Esophagus (tissue), 2 donors: ENCODE results near the gene PUS1. TPM values are rescaled to one million over a fixed set of nuclear protein-coding genes. Genes with fewer than 3 reads are reported as not detected.
"Not testable (repeated sequence)": the region's sequence is repeated elsewhere in the genome, so short reads cannot be mapped to it uniquely, and the experiment has no call there.

Source experiments
- H3K27ac ChIP-seq, 2 donors: one replicate each; pipeline ENCODE4 v1.5.1; 2013; ENCODE audit warnings: low read depth in 2 of 2, mild to moderate bottlenecking in 2 of 2, inconsistent platforms in 1 of 2, low read length in 1 of 2, moderate library complexity in 1 of 2
- H3K27me3 ChIP-seq, 2 donors: one replicate each; pipeline ENCODE4 v1.6.1; 2013; ENCODE audit warnings: low read length in 2 of 2, control low read depth in 1 of 2, mild to moderate bottlenecking in 1 of 2; ENCODE audit not compliant: insufficient read depth in 2 of 2, control insufficient read depth in 1 of 2
- H3K36me3 ChIP-seq, 2 donors: one replicate each; pipeline ENCODE4 v1.6.1; 2013; ENCODE audit warnings: low read length in 1 of 2; ENCODE audit not compliant: control insufficient read depth in 2 of 2, insufficient read depth in 2 of 2
- H3K4me1 ChIP-seq, 2 donors: one replicate each; pipeline ENCODE4 v1.6.1; 2013; ENCODE audit warnings: low read length in 1 of 2; ENCODE audit not compliant: control insufficient read depth in 2 of 2, insufficient read depth in 2 of 2
- H3K4me3 ChIP-seq, 2 donors: one replicate each; pipeline ENCODE4 v1.5.1; 2013; ENCODE audit warnings: low read length in 2 of 2, mild to moderate bottlenecking in 2 of 2, low read depth in 1 of 2, moderate library complexity in 1 of 2
- H3K9me3 ChIP-seq, 2 donors: one replicate each; pipeline ENCODE4 v1.6.1; 2013; ENCODE audit warnings: mild to moderate bottlenecking in 2 of 2, low read depth in 1 of 2, low read length in 1 of 2, moderate library complexity in 1 of 2; ENCODE audit not compliant: control insufficient read depth in 2 of 2, insufficient read depth in 1 of 2
- WGBS, 2 donors: extraction: QIAGEN DNeasy Blood & Tissue Kit; methylation state at CpG; one replicate each; pipeline ENCODE4 v1.1.7; 2013; 5-methylcytosine and 5-hydroxymethylcytosine counted together
- polyA plus RNA-seq, 2 donors: library from polyadenylated mRNA; stranded (reverse); fragments of 200-250 nt; gene quantifications; one replicate each; pipeline ENCODE4 v1.2.3, GENCODE V29; 2013
- donor health status: healthy with polysubstance abuse.
- donor health status: Bipolar disorder and iron deficiency.

The PUS1 gene
- polyA plus RNA-seq, 2 donors, result 27.5 to 28.7 TPM

- peaks cover 12 to 43% of the 10 kb centered on the region in 2 donors for H3K36me3 ChIP-seq
- WGBS, 2 donors, result 87 to 90% methylated on average over 11 of the region's 11 CpGs
- not testable (repeated sequence) for H3K27ac ChIP-seq, H3K27me3 ChIP-seq, H3K4me1 ChIP-seq, H3K9me3 ChIP-seq, H3K4me3 ChIP-seq
These were observed 56.4 kb downstream of the PUS1 start for GRCh38 chr12:131985510-131985875.

- Histone ChIP-seq H3K4me3 (no peak overlapping the region), H3K4me1 (no peaks in the 10 kb centered on the region), H3K9me3 (no peaks in the 10 kb centered on the region), H3K36me3 (peaks cover 17 to 49% of the 10 kb centered on the region in 2 donors), H3K27me3 (no peaks in the 10 kb centered on the region), H3K27ac (no peak overlapping the region)
- 96% methylated on average over 17 of the region's 17 CpGs for WGBS, 2 donors
These were observed 57.3 kb downstream of the PUS1 start for GRCh38 chr12:131986361-131986760.

GRCh38 chr12:131986910-131987309 lies 57.8 kb downstream of the PUS1 start:
- WGBS, 2 donors, result 86 to 90% methylated on average over 5 of the region's 5 CpGs
- no peak overlapping the region for H3K27ac ChIP-seq
- H3K9me3 ChIP-seq, result no peaks in the 10 kb centered on the region
- H3K36me3 ChIP-seq, result peaks cover 18 to 46% of the 10 kb centered on the region in 2 donors
- no peak overlapping the region for H3K4me3 ChIP-seq
- H3K4me1 ChIP-seq, result no peaks in the 10 kb centered on the region
- no peaks in the 10 kb centered on the region for H3K27me3 ChIP-seq

GRCh38 chr12:131987552-131987951 lies 58.5 kb downstream of the PUS1 start:
- Histone ChIP-seq H3K4me1 (no peaks in the 10 kb centered on the region), H3K9me3 (no peaks in the 10 kb centered on the region), H3K27ac (no peak overlapping the region), H3K27me3 (no peaks in the 10 kb centered on the region), H3K4me3 (no peak overlapping the region), H3K36me3 (peaks cover 25 to 46% of the 10 kb centered on the region in 2 donors)
- WGBS, 2 donors, result 95 to 96% methylated on average over 8 of the region's 8 CpGs

- no peak overlapping the region for H3K4me3 ChIP-seq
- WGBS, 2 donors, result 88 to 91% methylated on average over 8 of the region's 8 CpGs
- H3K36me3 ChIP-seq, result peaks cover 25 to 45% of the 10 kb centered on the region in 2 donors
- H3K27ac ChIP-seq, result no peak overlapping the region
- no peaks in the 10 kb centered on the region for H3K9me3 ChIP-seq
- no peaks in the 10 kb centered on the region for H3K4me1 ChIP-seq
- no peaks in the 10 kb centered on the region for H3K27me3 ChIP-seq
These were observed 59.1 kb downstream of the PUS1 start for GRCh38 chr12:131988054-131988796.

- H3K27me3 ChIP-seq, result no peaks in the 10 kb centered on the region
- H3K4me3 ChIP-seq, result no peak overlapping the region
- 88 to 96% methylated on average over 12 of the region's 12 CpGs for WGBS, 2 donors
- H3K4me1 ChIP-seq, result no peaks in the 10 kb centered on the region
- H3K36me3 ChIP-seq, result peaks cover 31 to 51% of the 10 kb centered on the region in 2 donors
- no peak overlapping the region for H3K27ac ChIP-seq
- no peaks in the 10 kb centered on the region for H3K9me3 ChIP-seq
These were observed 59.9 kb downstream of the PUS1 start for GRCh38 chr12:131989021-131989420.

- peaks cover 33 to 50% of the 10 kb centered on the region in 2 donors for H3K36me3 ChIP-seq
- H3K27ac ChIP-seq, result no peak overlapping the region
- H3K27me3 ChIP-seq, result no peaks in the 10 kb centered on the region
- no peaks in the 10 kb centered on the region for H3K4me1 ChIP-seq
- WGBS, 2 donors, result 83 to 84% methylated on average over 24 of the region's 24 CpGs
- H3K4me3 ChIP-seq, result no peak overlapping the region
- H3K9me3 ChIP-seq, result no peaks in the 10 kb centered on the region
These were observed 61.2 kb downstream of the PUS1 start for GRCh38 chr12:131990066-131990979.

GRCh38 chr12:131990980-131991305 lies 61.9 kb downstream of the PUS1 start:
- no peak overlapping the region for H3K4me3 ChIP-seq
- H3K4me1 ChIP-seq, result no peaks in the 10 kb centered on the region
- 84 to 86% methylated on average over 9 of the region's 9 CpGs for WGBS, 2 donors
- H3K27ac ChIP-seq, result no peak overlapping the region
- no peaks in the 10 kb centered on the region for H3K27me3 ChIP-seq
- no peaks in the 10 kb centered on the region for H3K9me3 ChIP-seq
- H3K36me3 ChIP-seq, result peaks cover 33 to 50% of the 10 kb centered on the region in 2 donors

GRCh38 chr12:131991816-131992430 lies 62.8 kb downstream of the PUS1 start:
- Histone ChIP-seq H3K4me1 (no peaks in the 10 kb centered on the region), H3K27me3 (no peaks in the 10 kb centered on the region), H3K36me3 (peaks cover 33 to 43% of the 10 kb centered on the region in 2 donors), H3K4me3 (no peak overlapping the region), H3K9me3 (no peaks in the 10 kb centered on the region), H3K27ac (no peak overlapping the region)
- 90 to 92% methylated on average over 11 of the region's 11 CpGs for WGBS, 2 donors
